ENCODE measurements around the gene WDR31. TPM values are rescaled to one million over a fixed set of nuclear protein-coding genes. Genes with fewer than 3 reads are reported as not detected.
"Not testable (repeated sequence)": the region's sequence is repeated elsewhere in the genome, so short reads cannot be mapped to it uniquely, and the experiment has no call there.

Gene WDR31
- total RNA-seq, 2 donors from 2014 or later = 2.3 to 4.6 TPM

DNA sequence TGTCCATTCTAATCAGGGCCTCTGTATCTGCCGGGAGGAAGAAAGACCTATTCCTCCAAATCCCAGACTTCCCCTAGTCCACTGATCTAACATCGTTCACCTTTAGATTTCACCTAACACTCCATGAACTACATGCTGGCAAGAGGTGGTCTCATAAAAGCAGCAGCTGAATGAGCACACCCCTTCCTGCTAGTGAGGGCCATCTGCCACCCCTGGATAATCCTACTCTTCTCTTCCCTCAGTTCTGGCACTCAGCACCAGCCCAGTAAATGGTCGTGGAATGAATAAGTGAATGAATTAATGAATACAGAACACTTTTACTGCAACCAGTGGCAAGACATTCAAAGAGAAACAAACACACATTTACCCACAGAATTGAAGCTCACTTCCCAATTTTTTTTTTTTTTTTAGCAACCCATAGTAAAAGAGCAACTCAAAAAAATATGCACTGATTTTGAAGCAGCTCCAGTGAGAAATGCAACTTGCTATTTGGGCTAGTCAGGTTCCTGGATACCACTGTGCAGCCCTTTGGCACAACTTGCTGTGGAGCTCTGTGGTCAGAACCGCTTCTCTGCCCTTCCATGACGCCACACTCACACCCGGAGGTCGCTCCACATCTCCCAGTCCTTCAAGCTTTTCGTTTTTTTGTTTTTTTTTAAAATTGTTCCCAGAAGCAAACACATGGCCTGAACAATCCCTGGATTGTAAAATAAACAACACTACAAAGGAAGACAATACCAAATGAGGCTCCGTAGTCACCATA lies 43.1 kb downstream of the WDR31 start:
- no peaks in the 10 kb centered on the region for H3K9me3 ChIP-seq
- TF ChIP-seq, protein P1, sequence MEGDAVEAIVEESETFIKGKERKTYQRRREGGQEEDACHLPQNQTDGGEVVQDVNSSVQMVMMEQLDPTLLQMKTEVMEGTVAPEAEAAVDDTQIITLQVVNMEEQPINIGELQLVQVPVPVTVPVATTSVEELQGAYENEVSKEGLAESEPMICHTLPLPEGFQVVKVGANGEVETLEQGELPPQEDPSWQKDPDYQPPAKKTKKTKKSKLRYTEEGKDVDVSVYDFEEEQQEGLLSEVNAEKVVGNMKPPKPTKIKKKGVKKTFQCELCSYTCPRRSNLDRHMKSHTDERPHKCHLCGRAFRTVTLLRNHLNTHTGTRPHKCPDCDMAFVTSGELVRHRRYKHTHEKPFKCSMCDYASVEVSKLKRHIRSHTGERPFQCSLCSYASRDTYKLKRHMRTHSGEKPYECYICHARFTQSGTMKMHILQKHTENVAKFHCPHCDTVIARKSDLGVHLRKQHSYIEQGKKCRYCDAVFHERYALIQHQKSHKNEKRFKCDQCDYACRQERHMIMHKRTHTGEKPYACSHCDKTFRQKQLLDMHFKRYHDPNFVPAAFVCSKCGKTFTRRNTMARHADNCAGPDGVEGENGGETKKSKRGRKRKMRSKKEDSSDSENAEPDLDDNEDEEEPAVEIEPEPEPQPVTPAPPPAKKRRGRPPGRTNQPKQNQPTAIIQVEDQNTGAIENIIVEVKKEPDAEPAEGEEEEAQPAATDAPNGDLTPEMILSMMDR (IDR thresholded peaks at IDR 0.05) = no peak
- no peaks in the 10 kb centered on the region for H3K4me1 ChIP-seq
- H3K27ac ChIP-seq = no peak overlapping the region
- H3K4me3 ChIP-seq = no peak overlapping the region
- no peak for DNase-seq (ENCODE audit: low spot score)
- no peaks in the 10 kb centered on the region for H3K27me3 ChIP-seq
- H3K36me3 ChIP-seq = peaks cover 12% of the 10 kb centered on the region

DNA sequence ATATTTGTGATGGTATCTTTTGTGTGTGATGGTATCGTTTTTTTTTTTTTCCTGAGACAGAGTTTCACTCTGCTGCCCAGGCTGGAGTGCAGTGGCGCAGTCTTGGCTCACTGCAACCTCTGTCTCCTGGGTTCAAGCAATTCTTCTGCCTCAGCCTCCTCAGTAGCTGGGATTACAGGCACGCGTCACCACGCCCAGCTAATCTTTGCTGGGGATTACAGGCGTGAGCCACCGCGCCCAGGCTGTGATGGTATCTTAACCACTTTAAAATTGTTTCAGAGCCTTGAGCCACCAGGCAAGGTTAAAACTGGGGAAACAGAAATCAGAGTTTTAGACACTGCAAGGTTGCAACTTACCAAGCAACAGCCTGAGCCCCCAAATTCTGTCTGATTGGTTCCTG lies 43.8 kb downstream of the WDR31 start:
- not testable (repeated sequence) for H3K4me1 ChIP-seq; H3K4me3 ChIP-seq; H3K27me3 ChIP-seq; H3K9me3 ChIP-seq; DNase-seq (ENCODE audit: low spot score); H3K27ac ChIP-seq
- H3K36me3 ChIP-seq = peaks cover 19% of the 10 kb centered on the region

DNA sequence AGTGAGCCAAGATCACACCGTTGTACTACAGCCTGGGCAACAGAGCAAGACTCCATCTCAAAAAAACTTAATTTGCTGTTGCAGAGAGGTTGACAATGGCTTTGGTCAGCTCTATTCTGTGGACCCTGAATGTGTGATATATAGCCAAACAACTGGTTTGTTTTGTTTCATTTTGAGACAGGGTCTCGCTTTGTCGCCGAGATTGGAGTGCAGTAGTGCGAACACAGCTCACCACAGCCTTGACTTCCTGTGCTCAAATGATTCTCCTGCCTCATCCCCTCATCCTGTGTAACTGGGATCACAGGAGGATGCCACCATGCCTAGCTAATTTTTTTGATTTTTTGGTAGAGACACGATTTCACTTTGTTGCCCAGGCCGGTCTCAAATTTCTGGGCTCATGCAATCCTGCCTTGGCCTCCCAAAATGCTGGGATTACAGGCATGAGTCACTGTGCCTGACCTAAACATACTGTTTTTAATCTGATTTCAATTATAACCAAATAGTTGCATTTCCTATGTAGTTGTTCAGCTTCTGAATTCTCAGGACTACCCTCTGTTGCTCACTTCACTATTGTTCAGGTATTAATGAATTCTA lies 46.7 kb downstream of the WDR31 start:
- no peaks in the 10 kb centered on the region for H3K9me3 ChIP-seq
- no peaks in the 10 kb centered on the region for H3K4me1 ChIP-seq
- TF ChIP-seq, protein P1 (IDR thresholded peaks at IDR 0.05) = no peak
- H3K4me3 ChIP-seq = no peak overlapping the region
- H3K27ac ChIP-seq = no peak overlapping the region
- no peak for DNase-seq (ENCODE audit: low spot score)
- no peaks in the 10 kb centered on the region for H3K27me3 ChIP-seq
- peaks cover 48% of the 10 kb centered on the region for H3K36me3 ChIP-seq

DNA sequence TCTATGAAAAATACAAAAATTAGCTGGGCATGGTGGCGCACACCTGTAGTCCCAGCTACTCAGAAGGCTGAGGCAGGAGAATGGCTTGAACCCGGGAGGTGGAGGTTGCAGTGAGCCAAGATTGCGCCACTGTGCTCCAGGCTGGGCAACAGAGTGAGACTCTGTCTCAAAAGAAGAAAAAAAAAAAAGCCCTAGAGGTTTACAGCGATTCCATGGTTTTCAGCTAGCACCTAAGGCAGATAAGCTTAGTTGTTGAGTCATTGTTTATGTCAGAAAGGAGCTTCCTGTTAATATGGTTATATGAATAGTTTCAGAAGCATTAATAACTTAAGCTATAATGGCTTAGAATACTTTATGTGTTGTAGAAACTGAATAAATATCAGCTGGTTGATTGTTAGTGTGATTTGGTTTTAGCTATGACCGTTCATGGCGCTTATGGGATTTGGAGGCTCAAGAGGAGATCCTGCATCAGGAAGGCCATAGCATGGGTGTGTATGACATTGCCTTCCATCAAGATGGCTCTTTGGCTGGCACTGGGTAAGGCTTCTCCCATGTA lies 49.9 kb downstream of the WDR31 start:
- TF ChIP-seq, protein P1 (IDR thresholded peaks at IDR 0.05) = no peak
- DNase-seq (ENCODE audit: low spot score) = no peak
- Histone ChIP-seq H3K36me3 (peaks cover 78% of the 10 kb centered on the region), H3K27ac (no peak overlapping the region), H3K27me3 (no peaks in the 10 kb centered on the region), H3K4me3 (no peak overlapping the region), H3K9me3 (no peaks in the 10 kb centered on the region), H3K4me1 (no peaks in the 10 kb centered on the region)

DNA sequence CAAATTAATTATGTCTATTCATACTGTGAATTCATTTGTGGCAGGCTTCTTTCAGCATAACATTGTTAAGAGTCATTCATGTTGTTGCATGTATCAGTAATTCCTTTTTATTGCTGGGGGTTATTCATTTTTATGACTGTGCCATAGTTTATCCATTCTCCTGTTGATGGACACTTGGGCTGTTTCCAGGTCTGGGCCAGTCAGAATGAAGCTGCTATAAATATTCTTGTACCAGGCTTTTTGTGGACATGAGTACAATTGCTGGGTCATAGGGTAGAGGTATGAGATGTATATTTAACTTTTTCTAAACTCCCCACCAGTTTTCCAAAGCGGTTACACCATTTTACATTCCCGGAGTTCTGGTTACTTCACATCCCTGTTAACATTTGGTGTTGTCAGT lies 51.0 kb downstream of the WDR31 start:
- Histone ChIP-seq H3K36me3 (peaks cover 88% of the 10 kb centered on the region), H3K27me3 (no peaks in the 10 kb centered on the region), H3K27ac (no peak overlapping the region), H3K4me1 (no peaks in the 10 kb centered on the region), H3K9me3 (no peaks in the 10 kb centered on the region), H3K4me3 (no peak overlapping the region)
- TF ChIP-seq, protein P1 (IDR thresholded peaks at IDR 0.05) = no peak
- no peak for DNase-seq (ENCODE audit: low spot score)

DNA sequence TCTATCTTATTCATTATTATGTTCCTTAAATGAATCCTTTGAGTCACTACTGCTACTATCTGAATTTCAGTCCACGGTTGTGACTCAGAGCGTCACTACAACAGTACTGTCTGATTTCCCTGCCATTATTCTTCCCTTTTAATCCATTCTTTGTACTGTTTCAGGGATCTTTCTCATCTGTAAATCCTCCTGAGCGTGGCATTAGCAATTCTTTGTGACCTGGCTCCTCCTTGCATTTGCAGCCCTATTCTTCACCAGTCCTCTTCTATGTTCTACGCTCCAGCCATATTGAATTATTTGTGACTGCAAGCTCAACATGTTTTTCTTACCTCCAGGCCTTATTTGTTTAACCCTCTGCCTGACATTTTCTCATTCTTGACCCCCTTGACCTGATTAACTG lies 58.7 kb downstream of the WDR31 start:
- DNase-seq (ENCODE audit: low spot score) = no peak
- Histone ChIP-seq H3K4me3 (no peak overlapping the region), H3K4me1 (peaks cover 0 to 8% of the 10 kb centered on the region in 2 donors), H3K36me3 (peaks cover 77% of the 10 kb centered on the region), H3K9me3 (no peaks in the 10 kb centered on the region), H3K27ac (no peak overlapping the region), H3K27me3 (no peaks in the 10 kb centered on the region)
- TF ChIP-seq, protein P1 (IDR thresholded peaks at IDR 0.05) = no peak

Data from right atrium auricular region (tissue), 2 donors.